Transverse colon (tissue), 4 donors: Measurements from ENCODE around the gene IDH3B. TPM values are rescaled to one million over a fixed set of nuclear protein-coding genes. Genes with fewer than 3 reads are reported as not detected.

Experiments used
- DNase-seq: peaks from one replicate; pipeline ENCODE4 v3.0.0-alpha.2; 2019
- H3K27ac ChIP-seq, 4 donors: fragments of 200-600 bp; sonication (generic); 2 replicates each; pipeline ENCODE4 v1.5.1; 2016 to 2018; ENCODE audit warnings: inconsistent platforms in 4 of 4
- H3K27me3 ChIP-seq: fragments of 200-600 bp; sonication (generic); 2 replicates; pipeline ENCODE4 v1.5.1; 2017; ENCODE audit warnings: inconsistent platforms
- H3K36me3 ChIP-seq, 4 donors: fragments of 200-600 bp; sonication (generic); 2 replicates each; pipeline ENCODE4 v1.5.1; 2017 to 2019; ENCODE audit warnings: inconsistent platforms in 4 of 4
- H3K4me1 ChIP-seq, 4 donors: fragments of 200-600 bp; sonication (generic); 2 replicates each; pipeline ENCODE4 v1.5.1; 2017 to 2020; ENCODE audit warnings: inconsistent platforms in 4 of 4
- H3K4me3 ChIP-seq, 4 donors: fragments of 200-600 bp; sonication (generic); 1 replicate in 1 of 4; 2 replicates in 3 of 4; pipeline versions ENCODE4 v1.5.1 to v1.6.1; 2017 to 2019; ENCODE audit warnings: inconsistent platforms in 4 of 4
- H3K9me3 ChIP-seq, 2 donors: fragments of 200-600 bp; sonication (generic); 2 replicates each; pipeline ENCODE4 v1.5.1; 2017 to 2019; ENCODE audit warnings: inconsistent platforms in 2 of 2
- CTCF ChIP-seq, 5 experiments: fragments of 200-600 bp in 3 of 5; fragments of 450-650 bp in 2 of 5; sonication (generic) in 3 of 5; IDR thresholded peaks; 1 replicate in 2 of 5; 2 replicates in 3 of 5; pipeline ENCODE4 v1.5.1; 2016 to 2017; ENCODE audit warnings: antibody characterized with exemption in 5 of 5, inconsistent platforms in 3 of 5, mild to moderate bottlenecking in 2 of 5, moderate library complexity in 1 of 5
- EP300 ChIP-seq: sonication (generic); formaldehyde crosslinking; IDR thresholded peaks from one replicate; pipeline ENCODE4 v1.6.1; 2017; ENCODE audit warnings: antibody characterized with exemption, low read depth
- POLR2A ChIP-seq: fragments of 450-650 bp; IDR thresholded peaks from one replicate; pipeline ENCODE4 v1.6.1; 2016; ENCODE audit warnings: antibody characterized with exemption, mild to moderate bottlenecking, moderate library complexity
- POLR2AphosphoS5 ChIP-seq, 3 donors: sonication (generic); formaldehyde crosslinking; IDR thresholded peaks; one replicate each; pipeline ENCODE4 v1.6.1; 2016; ENCODE audit warnings: antibody characterized with exemption in 3 of 3
- WGBS, 2 donors: methylation state at CpG; one replicate each; pipeline ENCODE4 v1.1.5; 2018; ENCODE audit warnings: low coverage in 1 of 2; 5-methylcytosine and 5-hydroxymethylcytosine counted together
- in situ Hi-C, 4 donors: fragments of 200-750 bp; cut with MboI; loops; one replicate each; pipeline versions ENCODE4 v1.15.0 to v1.15.1; 2017; ENCODE audit warnings: low sequenced_read_pairs in 3 of 4, low pct_ligation_motif_present in 1 of 4, low pct_unique_long_range_greater_than_20kb in 1 of 4
- intact Hi-C: fragments of 100-400 bp; cut with DNase I; formaldehyde crosslinking; loops from one replicate; pipeline ENCODE4 v1.15.1; 2023; ENCODE audit warnings: low total_unique reads
- total RNA-seq, 4 donors: library from RNA; depleted of rRNA; stranded (reverse); fragments of >200 nt; gene quantifications; one replicate each; pipeline ENCODE4 v1.1.0, GENCODE V29; 2016

IDH3B gene
- total RNA-seq, 4 donors from 2014 or later = 71.8 to 152 (median 106) TPM

GRCh38 chr20:2701671-2702081 lies 37.7 kb upstream of the IDH3B start:
- 86% methylated on average over 5 of the region's 5 CpGs; no CpG with 5 or more reads in 1 of the 2 donors for WGBS, 2 donors
- in situ Hi-C loops = no loop called here
- intact Hi-C loops = no loop called here
- TF ChIP-seq POLR2AphosphoS5 (IDR thresholded peaks at IDR 0.05) (no peak), EP300 (no peak), CTCF (IDR thresholded peaks at IDR 0.05) (no peak), POLR2A (no peak)
- no peak overlapping the region for H3K4me3 ChIP-seq
- no peak overlapping the region for H3K27ac ChIP-seq
- H3K4me1 ChIP-seq = no peaks in the 10 kb centered on the region
- H3K27me3 ChIP-seq = peaks cover 12% of the 10 kb centered on the region
- no peaks in the 10 kb centered on the region for H3K36me3 ChIP-seq
- no peaks in the 10 kb centered on the region for H3K9me3 ChIP-seq
- no peak for DNase-seq

GRCh38 chr20:2700913-2701620 lies 37.1 kb upstream of the IDH3B start:
- no peaks in the 10 kb centered on the region for H3K4me1 ChIP-seq
- peaks cover 18% of the 10 kb centered on the region for H3K27me3 ChIP-seq
- no peak overlapping the region for H3K27ac ChIP-seq
- no peak for DNase-seq
- no peaks in the 10 kb centered on the region for H3K36me3 ChIP-seq
- TF ChIP-seq CTCF (IDR thresholded peaks at IDR 0.05) = no peak
- WGBS, 2 donors = 52% methylated on average over 9 of the region's 9 CpGs; no CpG with 5 or more reads in 1 of the 2 donors
- intact Hi-C loops = no loop called here
- in situ Hi-C loops = no loop called here
- H3K9me3 ChIP-seq = no peaks in the 10 kb centered on the region
- no peak overlapping the region for H3K4me3 ChIP-seq

GRCh38 chr20:2699775-2700413 lies 35.9 kb upstream of the IDH3B start:
- TF ChIP-seq POLR2A (no peak), POLR2AphosphoS5 (IDR thresholded peaks at IDR 0.05) (no peak), CTCF (IDR thresholded peaks at IDR 0.05) (no peak), EP300 (no peak)
- Histone ChIP-seq H3K4me1 (no peaks in the 10 kb centered on the region), H3K36me3 (no peaks in the 10 kb centered on the region), H3K27me3 (peaks cover 30% of the 10 kb centered on the region), H3K27ac (no peak overlapping the region), H3K4me3 (no peak overlapping the region), H3K9me3 (no peaks in the 10 kb centered on the region)
- 71% methylated on average over 5 of the region's 5 CpGs; no CpG with 5 or more reads in 1 of the 2 donors for WGBS, 2 donors
- in situ Hi-C loops (no loop called here), intact Hi-C loops (no loop called here)
- no peak for DNase-seq

- H3K36me3 ChIP-seq = no peaks in the 10 kb centered on the region
- intact Hi-C loops (no loop called here), in situ Hi-C loops (no loop called here)
- 63% methylated on average over 4 of the region's 4 CpGs; no CpG with 5 or more reads in 1 of the 2 donors for WGBS, 2 donors
- no peak overlapping the region for H3K27ac ChIP-seq
- TF ChIP-seq EP300 = no peak
- no peak for TF ChIP-seq POLR2AphosphoS5 (IDR thresholded peaks at IDR 0.05)
- no peak for TF ChIP-seq POLR2A
- no peak for TF ChIP-seq CTCF (IDR thresholded peaks at IDR 0.05)
- no peak overlapping the region for H3K4me3 ChIP-seq
- H3K9me3 ChIP-seq = no peaks in the 10 kb centered on the region
- peaks cover 39% of the 10 kb centered on the region for H3K27me3 ChIP-seq
- peaks cover 0 to 4% (median 2%) of the 10 kb centered on the region in 4 donors for H3K4me1 ChIP-seq
- DNase-seq = no peak
Measured at GRCh38 chr20:2698912-2699311, 34.9 kb upstream of the IDH3B start.
